D341Med (cell line): ENCODE results near the gene KHDRBS1.
"Not testable (repeated sequence)": the region's sequence is repeated elsewhere in the genome, so short reads cannot be mapped to it uniquely, and the experiment has no call there.

Experiments used
- DNase-seq: peaks from one replicate; pipeline ENCODE4 v3.0.0; 2012; ENCODE audit warnings: low spot score

The KHDRBS1 gene

GRCh38 chr1:32065613-32066488, 52.2 kb downstream of the KHDRBS1 start:
- not testable (repeated sequence) for DNase-seq

- DNase-seq, result no peak
These were observed 52.8 kb downstream of the KHDRBS1 start for GRCh38 chr1:32066489-32066873.

- DNase-seq, result no peak
These were observed 55.4 kb downstream of the KHDRBS1 start for GRCh38 chr1:32068957-32069588.

- DNase-seq, result no peak
These were observed 58.3 kb downstream of the KHDRBS1 start for GRCh38 chr1:32071758-32072621.

- peak; percentile 93 for DNase-seq
These were observed 59.1 kb downstream of the KHDRBS1 start, which contains the start of gene TMEM39B for GRCh38 chr1:32072622-32073298. TMEM39B (plus strand) TSS chr1:32072939; CDS start chr1:32073048, 109 bp downstream.

- no peak for DNase-seq
These were observed 59.9 kb downstream of the KHDRBS1 start for GRCh38 chr1:32073299-32074229.

GRCh38 chr1:32074841-32075240, 61.2 kb downstream of the KHDRBS1 start:
- no peak for DNase-seq

- no peak for DNase-seq
These were observed 63.8 kb downstream of the KHDRBS1 start for GRCh38 chr1:32077451-32077850.

GRCh38 chr1:32082022-32082421, 68.4 kb downstream of the KHDRBS1 start:
- no peak for DNase-seq

GRCh38 chr1:32086381-32086780, 72.7 kb downstream of the KHDRBS1 start:
- not testable (repeated sequence) for DNase-seq

GRCh38 chr1:32091176-32091575, 77.5 kb downstream of the KHDRBS1 start:
- DNase-seq, result no peak

GRCh38 chr1:32091591-32091990, 77.9 kb downstream of the KHDRBS1 start:
- no peak for DNase-seq
